Right forelimb (tissue), 1 donor: ENCODE data around the gene PLA2G2C.

Experiments used
- DNase-seq: peaks from one replicate; pipeline ENCODE4 v3.0.0-alpha.2; 2018

PLA2G2C gene

GRCh38 chr1:20126041-20126805 is 60.1 kb downstream of the PLA2G2C start:
- no peak for DNase-seq

GRCh38 chr1:20125100-20125499 is 61.2 kb downstream of the PLA2G2C start:
- no peak for DNase-seq

DNA sequence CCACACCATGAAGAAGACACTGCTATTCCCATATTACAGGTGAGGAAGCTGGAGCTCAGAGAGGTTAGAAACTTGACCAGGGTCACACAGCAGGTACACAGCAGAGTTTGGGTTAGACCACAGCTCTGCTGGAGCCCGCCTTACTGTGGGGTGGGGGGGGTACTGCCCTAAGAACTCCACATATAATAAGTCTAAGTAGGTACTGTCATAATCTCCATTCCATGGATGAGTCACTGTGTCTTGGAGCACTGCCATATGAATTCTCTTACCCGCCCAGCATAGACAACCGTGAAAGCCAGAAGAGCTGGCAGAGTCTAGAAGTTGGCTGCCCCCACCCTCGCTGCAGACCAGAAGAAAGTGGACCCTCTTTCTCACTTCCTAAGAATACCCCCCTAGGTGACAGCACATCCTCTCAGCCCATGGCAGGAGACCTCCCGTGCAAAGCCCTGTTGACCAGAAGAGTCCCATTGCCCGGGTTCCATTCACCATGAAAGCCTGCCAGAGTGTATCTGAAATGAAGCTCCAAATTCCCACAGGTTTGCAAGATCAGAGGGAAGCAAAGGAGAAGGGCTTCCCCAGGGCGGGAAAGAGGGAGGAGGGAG is 61.8 kb downstream of the PLA2G2C start:
- no peak for DNase-seq

- DNase-seq, result no peak
Observed at GRCh38 chr1:20123722-20124455, 62.4 kb downstream of the PLA2G2C start.

GRCh38 chr1:20120796-20121195 is 65.5 kb downstream of the PLA2G2C start:
- no peak for DNase-seq

DNA sequence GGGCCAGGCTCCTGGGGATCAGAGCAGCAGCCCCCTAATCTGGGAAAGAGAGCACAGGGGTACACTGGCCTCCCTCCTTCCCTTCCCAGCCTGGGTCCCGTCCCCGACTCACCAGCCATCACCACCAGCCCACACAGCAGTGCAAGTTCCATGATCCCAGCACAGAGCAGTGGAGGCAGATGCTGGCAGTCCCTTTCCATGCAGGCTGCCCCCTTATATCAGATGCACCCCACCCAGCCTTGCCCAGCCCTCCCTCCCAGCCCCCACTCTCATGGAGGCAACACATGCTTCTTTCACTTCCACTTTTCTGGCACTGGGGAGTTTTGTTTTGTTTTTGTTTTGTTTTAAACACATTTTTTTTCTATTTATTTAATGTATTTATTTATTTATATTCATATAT is 67.0 kb downstream of the PLA2G2C start, which contains the start of gene PLA2G2D:
PLA2G2D (minus strand) TSS at position 190 of the 400 bp plus-strand sequence; CDS start at position 152, 38 bp downstream.
- no peak for DNase-seq

DNA sequence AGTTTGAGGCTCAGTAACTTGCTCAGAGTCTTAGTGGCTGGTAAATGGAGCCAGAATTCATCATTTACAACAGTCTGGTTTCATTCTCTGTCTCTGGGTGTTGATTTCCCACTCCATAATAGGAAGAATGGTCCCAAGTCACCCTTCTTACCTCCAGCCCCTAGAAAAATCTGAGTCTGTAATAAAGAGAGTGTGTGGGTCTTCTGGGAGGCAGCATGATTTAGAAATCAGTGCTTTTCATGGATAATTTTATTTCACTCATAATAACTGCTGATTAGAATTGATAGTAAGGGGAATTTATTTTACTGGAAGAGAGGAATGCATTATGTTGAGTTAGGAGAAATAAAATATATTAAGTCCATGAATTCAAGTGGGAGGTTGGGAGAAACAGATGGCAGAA is 69.1 kb downstream of the PLA2G2C start:
- DNase-seq, result no peak

DNA sequence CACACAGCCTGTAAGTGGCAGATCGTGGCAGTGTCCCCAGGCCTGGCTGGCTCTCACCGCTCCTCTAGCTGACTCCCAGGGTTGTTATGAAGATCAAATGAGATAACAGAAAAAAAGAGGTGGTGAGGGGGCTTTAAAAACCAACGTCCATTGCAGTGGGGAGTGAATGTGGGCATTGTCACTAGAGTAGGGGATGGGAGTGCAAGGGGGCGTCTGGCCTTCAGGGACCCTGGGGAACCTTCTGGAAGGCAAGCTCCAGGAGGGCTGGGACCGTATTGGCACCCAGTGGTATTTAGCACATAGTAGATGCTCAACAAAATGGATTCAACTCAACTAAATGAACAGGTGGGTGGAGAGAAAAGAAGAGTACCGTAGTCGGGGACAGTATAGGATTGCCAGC is 70.4 kb downstream of the PLA2G2C start:
- DNase-seq, result no peak

DNA sequence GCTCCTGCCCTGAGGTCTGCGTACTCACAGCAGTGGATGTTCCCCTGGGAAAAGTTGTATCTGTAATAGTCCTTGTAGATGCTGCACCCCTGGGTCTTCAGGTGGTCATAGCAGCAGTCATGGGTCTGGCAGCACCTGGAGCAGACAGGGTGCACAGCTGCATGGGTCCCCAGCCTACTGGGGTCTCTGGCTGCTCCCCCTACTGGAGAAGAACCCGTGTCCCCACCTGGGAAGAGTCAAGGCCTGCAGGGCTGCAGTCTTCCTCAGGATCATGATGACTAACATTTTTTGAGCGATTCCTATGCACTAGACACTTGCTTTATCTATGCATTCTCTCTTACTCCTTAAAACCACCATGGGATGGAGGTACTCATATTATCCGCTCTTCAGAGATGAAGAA is 70.8 kb downstream of the PLA2G2C start:
- DNase-seq, result no peak

DNA sequence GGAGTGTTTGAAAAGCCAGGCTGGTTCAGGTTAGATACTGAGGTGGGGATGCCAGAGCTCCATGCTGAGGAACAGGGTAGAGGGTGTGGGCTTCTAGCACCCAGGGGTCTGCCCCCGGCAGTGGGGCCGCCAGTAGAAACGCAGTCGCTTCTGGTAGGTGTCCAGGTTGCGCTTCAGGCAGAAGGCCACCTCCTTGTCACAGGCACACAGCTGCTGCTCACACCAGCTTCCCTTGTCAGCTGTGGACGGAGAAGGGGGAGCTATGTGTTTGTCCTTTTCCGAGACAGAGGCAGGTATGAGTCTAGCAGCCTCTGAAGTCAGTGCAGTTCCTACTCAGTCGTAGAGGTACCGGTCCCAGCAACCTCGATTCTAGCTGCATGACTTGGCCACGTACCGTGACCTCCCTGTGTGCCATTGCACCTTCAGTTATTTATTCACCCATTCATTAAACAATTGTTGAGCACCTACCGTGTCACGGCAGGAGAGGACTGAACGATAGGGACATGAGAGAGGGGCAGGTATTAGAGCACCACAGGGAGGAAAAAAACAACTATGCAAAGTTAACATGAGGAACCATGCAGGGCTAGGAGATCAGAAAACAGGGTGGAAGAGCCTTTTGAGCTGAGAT is 72.2 kb downstream of the PLA2G2C start:
- no peak for DNase-seq
